CD14-positive monocyte (primary cell): Measurements from ENCODE around the gene PTCD3. TPM values are rescaled to one million over a fixed set of nuclear protein-coding genes. Genes with fewer than 3 reads are reported as not detected.

Source experiments
- DNase-seq, 3 donors: peaks; one replicate each; pipeline ENCODE4 v3.0.0-alpha.2; 2011 to 2022
- H2AFZ ChIP-seq: 2 replicates; pipeline ENCODE4 v1.6.0; 2012; ENCODE audit warnings: mild to moderate bottlenecking, low read depth, low read length, inconsistent platforms; ENCODE audit not compliant: insufficient read depth, poor library complexity, severe bottlenecking
- H3K27ac ChIP-seq, 2 donors: 1 replicate in 1 of 2; 2 replicates in 1 of 2; pipeline ENCODE4 v1.5.1; 2012 to 2013; ENCODE audit warnings: low read length in 2 of 2, control low read depth in 1 of 2, inconsistent platforms in 1 of 2, low read depth in 1 of 2, mild to moderate bottlenecking in 1 of 2
- H3K27me3 ChIP-seq, 2 donors: one replicate each; pipeline versions ENCODE4 v1.6.0 to v1.6.1; 2011 to 2013; ENCODE audit warnings: low read length in 2 of 2; ENCODE audit not compliant: control insufficient read depth in 2 of 2, insufficient read depth in 2 of 2
- H3K36me3 ChIP-seq, 2 donors: replicated peaks in 1 of 2; 1 replicate in 1 of 2; 2 replicates in 1 of 2; pipeline versions ENCODE4 v1.5.1 to v1.6.1; 2012 to 2013; ENCODE audit warnings: low read length in 2 of 2, control low read depth in 1 of 2, inconsistent platforms in 1 of 2, mild to moderate bottlenecking in 1 of 2; ENCODE audit not compliant: insufficient read depth in 2 of 2, control insufficient read depth in 1 of 2
- H3K4me1 ChIP-seq, 2 donors: 1 replicate in 1 of 2; 2 replicates in 1 of 2; pipeline versions ENCODE4 v1.5.1 to v1.6.1; 2012 to 2013; ENCODE audit warnings: low read length in 2 of 2, control low read depth in 1 of 2, inconsistent platforms in 1 of 2, mild to moderate bottlenecking in 1 of 2, moderate library complexity in 1 of 2; ENCODE audit not compliant: insufficient read depth in 2 of 2, control insufficient read depth in 1 of 2
- H3K4me2 ChIP-seq: replicated peaks from 2 replicates; pipeline ENCODE3; 2012; ENCODE audit warnings: low read length, moderate library complexity, mild to moderate bottlenecking; ENCODE audit not compliant: poor library complexity, severe bottlenecking; ENCODE audit errors: extremely low read depth
- H3K4me3 ChIP-seq, 3 experiments: fragments of 200-600 bp in 1 of 3; sonication (generic) in 1 of 3; replicated peaks in 1 of 3; 1 replicate in 2 of 3; 2 replicates in 1 of 3; pipeline ENCODE4 v1.5.1; 2011 to 2013; ENCODE audit warnings: low read length in 3 of 3, mild to moderate bottlenecking in 3 of 3, control low read depth in 2 of 3, low read depth in 2 of 3, inconsistent platforms in 1 of 3, moderate library complexity in 1 of 3
- H3K79me2 ChIP-seq: 2 replicates; pipeline ENCODE4 v1.6.0; 2012; ENCODE audit warnings: mild to moderate bottlenecking, control low read depth, inconsistent platforms, low read length, moderate library complexity; ENCODE audit not compliant: insufficient read depth
- H3K9ac ChIP-seq: 2 replicates; pipeline ENCODE4 v1.6.0; 2017; ENCODE audit warnings: low read length, mild to moderate bottlenecking; ENCODE audit not compliant: insufficient read depth, poor library complexity, severe bottlenecking
- H3K9me3 ChIP-seq, 2 donors: replicated peaks in 1 of 2; 1 replicate in 1 of 2; 2 replicates in 1 of 2; pipeline versions ENCODE4 v1.5.1 to v1.6.1; 2012 to 2013; ENCODE audit warnings: low read length in 2 of 2, control low read depth in 1 of 2; ENCODE audit not compliant: control insufficient read depth in 1 of 2, insufficient read depth in 1 of 2
- H4K20me1 ChIP-seq: 2 replicates; pipeline ENCODE4 v1.6.0; 2012; ENCODE audit warnings: mild to moderate bottlenecking, low read length, control low read depth, moderate library complexity; ENCODE audit not compliant: insufficient read depth
- H3K27ac Mint-ChIP-seq, 7 donors: one replicate each; pipeline ENCODE4 v1.8.0; 2020; ENCODE audit warnings: mild to moderate bottlenecking in 7 of 7, mixed read lengths in 7 of 7, moderate library complexity in 6 of 7, inconsistent platforms in 2 of 7
- H3K27me3 Mint-ChIP-seq, 3 donors: one replicate each; pipeline ENCODE4 v1.8.0; 2021 to 2022; ENCODE audit warnings: low read depth in 3 of 3, mild to moderate bottlenecking in 3 of 3, mixed read lengths in 3 of 3, moderate library complexity in 3 of 3, inconsistent platforms in 1 of 3
- H3K36me3 Mint-ChIP-seq, 2 donors: one replicate each; pipeline ENCODE4 v1.8.0; 2020; ENCODE audit warnings: mixed read lengths in 2 of 2, inconsistent platforms in 1 of 2, mild to moderate bottlenecking in 1 of 2
- H3K4me1 Mint-ChIP-seq: one replicate; pipeline ENCODE4 v1.8.0; 2020; ENCODE audit warnings: mild to moderate bottlenecking, mixed read lengths
- H3K4me3 Mint-ChIP-seq, 2 donors: one replicate each; pipeline ENCODE4 v1.8.0; 2020; ENCODE audit warnings: mild to moderate bottlenecking in 2 of 2, mixed read lengths in 2 of 2, moderate library complexity in 1 of 2
- H3K9me3 Mint-ChIP-seq, 7 donors: one replicate each; pipeline ENCODE4 v1.8.0; 2020 to 2022; ENCODE audit warnings: mixed read lengths in 7 of 7, mild to moderate bottlenecking in 6 of 7, moderate library complexity in 6 of 7, inconsistent platforms in 2 of 7
- WGBS: methylation state at CpG from one replicate; pipeline ENCODE4 v1.1.5; 2013; ENCODE audit warnings: missing lambda C conversion rate; ENCODE audit not compliant: insufficient coverage; 5-methylcytosine and 5-hydroxymethylcytosine counted together
- intact Hi-C, 2 donors: fragments of 100-400 bp; cut with micrococcal nuclease; formaldehyde crosslinking; loops; one replicate each; pipeline versions ENCODE4 v1.15.0 to v1.15.1; 2023
- polyA plus RNA-seq, 3 donors: library from polyadenylated mRNA; depleted of rRNA in 1 of 3; unstranded in 2 of 3; stranded (reverse) in 1 of 3; fragments of 300-500 nt in 2 of 3; fragments of >200 nt in 1 of 3; fragmentation: Illumina TruSeq in 2 of 3; gene quantifications; 1 replicate in 2 of 3; 2 replicates in 1 of 3; pipeline ENCODE4 v1.2.3, GENCODE V29; 2012 to 2021
- TF ChIP-seq, protein P1 (sequence below): fragments of 200-600 bp; IDR thresholded peaks from one replicate; pipeline ENCODE4 v1.8.0; 2022; ENCODE audit warnings: antibody characterized with exemption, mild to moderate bottlenecking

Gene PTCD3
- polyA plus RNA-seq, 3 donors, result 14.0 to 60.5 (median 17.8) TPM

DNA sequence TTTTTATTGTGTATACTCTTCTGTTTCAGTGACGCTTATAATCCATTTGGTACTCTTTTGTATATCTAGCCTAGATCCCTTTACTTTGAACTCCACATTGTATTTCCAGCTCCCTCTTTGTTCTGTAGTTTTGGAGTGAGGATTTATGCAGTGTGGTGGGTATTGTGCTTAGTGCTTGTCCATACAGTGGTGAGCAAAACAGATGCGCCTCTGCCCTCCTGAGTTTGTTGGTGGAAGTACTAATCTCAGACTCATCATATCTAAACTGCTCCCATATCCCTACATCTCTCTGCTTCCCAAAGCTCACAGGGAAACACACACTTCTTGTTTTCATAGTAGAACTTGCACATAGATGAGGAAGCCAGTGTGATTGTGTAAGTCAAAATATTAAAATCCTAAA lies 12.1 kb downstream of the PTCD3 start:
- Histone ChIP-seq H3K9me3 (no peaks in the 10 kb centered on the region), H3K36me3 (peaks cover 98 to 100% of the 10 kb centered on the region in 2 donors), H3K79me2 (peaks cover 19% of the 10 kb centered on the region), H3K4me2 (no peak overlapping the region), H3K4me1 (no peaks in the 10 kb centered on the region), H3K27ac (no peak overlapping the region), H3K27me3 (no peaks in the 10 kb centered on the region), H3K9ac (no peak overlapping the region), H3K4me3 (no peak overlapping the region), H2AFZ (no peak overlapping the region), H4K20me1 (peaks cover 22% of the 10 kb centered on the region)
- DNase-seq, result no peak
- intact Hi-C loops, result no loop called here
- Mint-ChIP-seq H3K36me3 (peaks cover 83 to 99% of the 10 kb centered on the region in 2 donors), H3K27ac (peak overlapping the region in 1 of 7 donors; percentile 43), H3K27me3 (peaks cover 0 to 2% (median 0%) of the 10 kb centered on the region in 3 donors), H3K4me3 (no peak overlapping the region), H3K9me3 (no peaks in the 10 kb centered on the region), H3K4me1 (no peaks in the 10 kb centered on the region)
- WGBS, result no CpG with 5 or more reads among the region's 2 CpGs
- TF ChIP-seq, protein P1, sequence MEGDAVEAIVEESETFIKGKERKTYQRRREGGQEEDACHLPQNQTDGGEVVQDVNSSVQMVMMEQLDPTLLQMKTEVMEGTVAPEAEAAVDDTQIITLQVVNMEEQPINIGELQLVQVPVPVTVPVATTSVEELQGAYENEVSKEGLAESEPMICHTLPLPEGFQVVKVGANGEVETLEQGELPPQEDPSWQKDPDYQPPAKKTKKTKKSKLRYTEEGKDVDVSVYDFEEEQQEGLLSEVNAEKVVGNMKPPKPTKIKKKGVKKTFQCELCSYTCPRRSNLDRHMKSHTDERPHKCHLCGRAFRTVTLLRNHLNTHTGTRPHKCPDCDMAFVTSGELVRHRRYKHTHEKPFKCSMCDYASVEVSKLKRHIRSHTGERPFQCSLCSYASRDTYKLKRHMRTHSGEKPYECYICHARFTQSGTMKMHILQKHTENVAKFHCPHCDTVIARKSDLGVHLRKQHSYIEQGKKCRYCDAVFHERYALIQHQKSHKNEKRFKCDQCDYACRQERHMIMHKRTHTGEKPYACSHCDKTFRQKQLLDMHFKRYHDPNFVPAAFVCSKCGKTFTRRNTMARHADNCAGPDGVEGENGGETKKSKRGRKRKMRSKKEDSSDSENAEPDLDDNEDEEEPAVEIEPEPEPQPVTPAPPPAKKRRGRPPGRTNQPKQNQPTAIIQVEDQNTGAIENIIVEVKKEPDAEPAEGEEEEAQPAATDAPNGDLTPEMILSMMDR, result no peak

DNA sequence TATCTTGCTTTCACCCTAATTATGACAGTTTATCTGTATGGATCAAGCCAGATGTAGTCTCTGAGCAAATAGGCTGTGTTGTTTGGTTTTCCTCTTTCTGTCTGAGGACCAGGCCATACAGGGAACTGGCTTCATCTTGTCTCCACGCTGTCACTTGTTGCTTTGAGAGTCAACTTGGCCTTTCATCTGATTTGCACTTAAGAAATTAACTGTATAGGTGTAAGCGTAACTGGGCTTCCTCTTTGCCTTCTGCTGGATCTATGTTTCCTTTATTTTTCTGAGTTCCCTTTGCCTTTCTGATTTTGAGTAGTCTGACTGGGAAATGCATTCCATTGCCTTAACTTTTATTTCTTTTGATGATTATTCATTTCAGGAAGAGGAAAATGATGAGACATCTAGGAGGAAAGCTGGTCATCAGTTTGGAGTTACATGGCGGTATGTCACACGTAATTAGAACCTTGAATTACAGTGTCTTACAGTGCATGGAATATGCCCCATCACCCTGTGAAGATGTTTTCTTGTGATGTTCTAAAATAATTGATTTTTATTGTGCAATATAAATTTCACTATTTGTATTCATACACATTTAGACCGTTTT lies 17.4 kb downstream of the PTCD3 start:
- H3K9ac ChIP-seq, result no peak overlapping the region
- 100% methylated on average over 1 of the region's 5 CpGs for WGBS
- no peak overlapping the region for H3K27ac Mint-ChIP-seq
- H3K4me3 Mint-ChIP-seq, result no peak overlapping the region
- intact Hi-C loops, result no loop called here
- no peaks in the 10 kb centered on the region for H3K9me3 ChIP-seq
- H2AFZ ChIP-seq, result no peak overlapping the region
- H3K4me3 ChIP-seq, result no peak overlapping the region
- peaks cover 0 to 2% (median 0%) of the 10 kb centered on the region in 3 donors for H3K27me3 Mint-ChIP-seq
- H3K36me3 Mint-ChIP-seq, result peaks cover 83 to 98% of the 10 kb centered on the region in 2 donors
- H4K20me1 ChIP-seq, result no peaks in the 10 kb centered on the region
- no peak overlapping the region for H3K4me2 ChIP-seq
- H3K79me2 ChIP-seq, result no peaks in the 10 kb centered on the region
- no peaks in the 10 kb centered on the region for H3K4me1 ChIP-seq
- TF ChIP-seq, protein P1, result no peak
- no peaks in the 10 kb centered on the region for H3K9me3 Mint-ChIP-seq
- H3K27me3 ChIP-seq, result no peaks in the 10 kb centered on the region
- H3K4me1 Mint-ChIP-seq, result no peaks in the 10 kb centered on the region
- peaks cover 100% of the 10 kb centered on the region in 2 donors for H3K36me3 ChIP-seq
- no peak overlapping the region for H3K27ac ChIP-seq
- DNase-seq, result no peak
